ENCODE data around the gene TMEM183A.

- TF ChIP-seq POLR2AphosphoS5 (IDR thresholded peaks at IDR 0.05; ENCODE audit: borderline replicate concordance, low read depth, low read length) (no peak), EZH2 (IDR thresholded peaks at IDR 0.05) (no peak), FOXP2 (optimal IDR thresholded peaks at IDR 0.05; ENCODE audit: control extremely low read depth, extremely low read length, insufficient read depth) (no peak)
Observed at GRCh38 chr1:203058676-203058935, 51.4 kb downstream of the TMEM183A start.

All from SK-N-MC (cell line).